CD14-positive monocyte (primary cell): ENCODE data around the gene ZC3H13. TPM values are rescaled to one million over a fixed set of nuclear protein-coding genes. Genes with fewer than 3 reads are reported as not detected.

Experiments
- DNase-seq, 3 donors: peaks; one replicate each; pipeline ENCODE4 v3.0.0-alpha.2; 2011 to 2022
- H2AFZ ChIP-seq: 2 replicates; pipeline ENCODE4 v1.6.0; 2012; ENCODE audit warnings: mild to moderate bottlenecking, low read depth, low read length, inconsistent platforms; ENCODE audit not compliant: insufficient read depth, poor library complexity, severe bottlenecking
- H3K27ac ChIP-seq, 2 donors: 1 replicate in 1 of 2; 2 replicates in 1 of 2; pipeline ENCODE4 v1.5.1; 2012 to 2013; ENCODE audit warnings: low read length in 2 of 2, control low read depth in 1 of 2, inconsistent platforms in 1 of 2, low read depth in 1 of 2, mild to moderate bottlenecking in 1 of 2
- H3K27me3 ChIP-seq, 2 donors: one replicate each; pipeline versions ENCODE4 v1.6.0 to v1.6.1; 2011 to 2013; ENCODE audit warnings: low read length in 2 of 2; ENCODE audit not compliant: control insufficient read depth in 2 of 2, insufficient read depth in 2 of 2
- H3K36me3 ChIP-seq, 2 donors: replicated peaks in 1 of 2; 1 replicate in 1 of 2; 2 replicates in 1 of 2; pipeline versions ENCODE4 v1.5.1 to v1.6.1; 2012 to 2013; ENCODE audit warnings: low read length in 2 of 2, control low read depth in 1 of 2, inconsistent platforms in 1 of 2, mild to moderate bottlenecking in 1 of 2; ENCODE audit not compliant: insufficient read depth in 2 of 2, control insufficient read depth in 1 of 2
- H3K4me1 ChIP-seq, 2 donors: 1 replicate in 1 of 2; 2 replicates in 1 of 2; pipeline versions ENCODE4 v1.5.1 to v1.6.1; 2012 to 2013; ENCODE audit warnings: low read length in 2 of 2, control low read depth in 1 of 2, inconsistent platforms in 1 of 2, mild to moderate bottlenecking in 1 of 2, moderate library complexity in 1 of 2; ENCODE audit not compliant: insufficient read depth in 2 of 2, control insufficient read depth in 1 of 2
- H3K4me2 ChIP-seq: replicated peaks from 2 replicates; pipeline ENCODE3; 2012; ENCODE audit warnings: low read length, moderate library complexity, mild to moderate bottlenecking; ENCODE audit not compliant: poor library complexity, severe bottlenecking; ENCODE audit errors: extremely low read depth
- H3K4me3 ChIP-seq, 3 experiments: fragments of 200-600 bp in 1 of 3; sonication (generic) in 1 of 3; replicated peaks in 1 of 3; 1 replicate in 2 of 3; 2 replicates in 1 of 3; pipeline ENCODE4 v1.5.1; 2011 to 2013; ENCODE audit warnings: low read length in 3 of 3, mild to moderate bottlenecking in 3 of 3, control low read depth in 2 of 3, low read depth in 2 of 3, inconsistent platforms in 1 of 3, moderate library complexity in 1 of 3
- H3K79me2 ChIP-seq: 2 replicates; pipeline ENCODE4 v1.6.0; 2012; ENCODE audit warnings: mild to moderate bottlenecking, control low read depth, inconsistent platforms, low read length, moderate library complexity; ENCODE audit not compliant: insufficient read depth
- H3K9ac ChIP-seq: 2 replicates; pipeline ENCODE4 v1.6.0; 2017; ENCODE audit warnings: low read length, mild to moderate bottlenecking; ENCODE audit not compliant: insufficient read depth, poor library complexity, severe bottlenecking
- H3K9me3 ChIP-seq, 2 donors: replicated peaks in 1 of 2; 1 replicate in 1 of 2; 2 replicates in 1 of 2; pipeline versions ENCODE4 v1.5.1 to v1.6.1; 2012 to 2013; ENCODE audit warnings: low read length in 2 of 2, control low read depth in 1 of 2; ENCODE audit not compliant: control insufficient read depth in 1 of 2, insufficient read depth in 1 of 2
- H4K20me1 ChIP-seq: 2 replicates; pipeline ENCODE4 v1.6.0; 2012; ENCODE audit warnings: mild to moderate bottlenecking, low read length, control low read depth, moderate library complexity; ENCODE audit not compliant: insufficient read depth
- H3K27ac Mint-ChIP-seq, 7 donors: one replicate each; pipeline ENCODE4 v1.8.0; 2020; ENCODE audit warnings: mild to moderate bottlenecking in 7 of 7, mixed read lengths in 7 of 7, moderate library complexity in 6 of 7, inconsistent platforms in 2 of 7
- H3K27me3 Mint-ChIP-seq, 3 donors: one replicate each; pipeline ENCODE4 v1.8.0; 2021 to 2022; ENCODE audit warnings: low read depth in 3 of 3, mild to moderate bottlenecking in 3 of 3, mixed read lengths in 3 of 3, moderate library complexity in 3 of 3, inconsistent platforms in 1 of 3
- H3K36me3 Mint-ChIP-seq, 2 donors: one replicate each; pipeline ENCODE4 v1.8.0; 2020; ENCODE audit warnings: mixed read lengths in 2 of 2, inconsistent platforms in 1 of 2, mild to moderate bottlenecking in 1 of 2
- H3K4me1 Mint-ChIP-seq: one replicate; pipeline ENCODE4 v1.8.0; 2020; ENCODE audit warnings: mild to moderate bottlenecking, mixed read lengths
- H3K4me3 Mint-ChIP-seq, 2 donors: one replicate each; pipeline ENCODE4 v1.8.0; 2020; ENCODE audit warnings: mild to moderate bottlenecking in 2 of 2, mixed read lengths in 2 of 2, moderate library complexity in 1 of 2
- H3K9me3 Mint-ChIP-seq, 7 donors: one replicate each; pipeline ENCODE4 v1.8.0; 2020 to 2022; ENCODE audit warnings: mixed read lengths in 7 of 7, mild to moderate bottlenecking in 6 of 7, moderate library complexity in 6 of 7, inconsistent platforms in 2 of 7
- WGBS: methylation state at CpG from one replicate; pipeline ENCODE4 v1.1.5; 2013; ENCODE audit warnings: missing lambda C conversion rate; ENCODE audit not compliant: insufficient coverage; 5-methylcytosine and 5-hydroxymethylcytosine counted together
- intact Hi-C, 2 donors: fragments of 100-400 bp; cut with micrococcal nuclease; formaldehyde crosslinking; loops; one replicate each; pipeline versions ENCODE4 v1.15.0 to v1.15.1; 2023
- polyA plus RNA-seq, 3 donors: library from polyadenylated mRNA; depleted of rRNA in 1 of 3; unstranded in 2 of 3; stranded (reverse) in 1 of 3; fragments of 300-500 nt in 2 of 3; fragments of >200 nt in 1 of 3; fragmentation: Illumina TruSeq in 2 of 3; gene quantifications; 1 replicate in 2 of 3; 2 replicates in 1 of 3; pipeline ENCODE4 v1.2.3, GENCODE V29; 2012 to 2021
- TF ChIP-seq, protein P1 (sequence below): fragments of 200-600 bp; IDR thresholded peaks from one replicate; pipeline ENCODE4 v1.8.0; 2022; ENCODE audit warnings: antibody characterized with exemption, mild to moderate bottlenecking

The ZC3H13 gene
- polyA plus RNA-seq, 3 donors, result 5.3 to 22.2 (median 9.7) TPM

GRCh38 chr13:46006688-46007452 is 45.7 kb downstream of the ZC3H13 start:
- H3K4me3 ChIP-seq, result no peak overlapping the region
- Mint-ChIP-seq H3K9me3 (no peaks in the 10 kb centered on the region), H3K4me3 (no peak overlapping the region), H3K27me3 (no peaks in the 10 kb centered on the region), H3K36me3 (peaks cover 61 to 86% of the 10 kb centered on the region in 2 donors), H3K4me1 (peaks cover 8% of the 10 kb centered on the region), H3K27ac (no peak overlapping the region)
- H3K4me2 ChIP-seq, result no peak overlapping the region
- TF ChIP-seq, protein P1, sequence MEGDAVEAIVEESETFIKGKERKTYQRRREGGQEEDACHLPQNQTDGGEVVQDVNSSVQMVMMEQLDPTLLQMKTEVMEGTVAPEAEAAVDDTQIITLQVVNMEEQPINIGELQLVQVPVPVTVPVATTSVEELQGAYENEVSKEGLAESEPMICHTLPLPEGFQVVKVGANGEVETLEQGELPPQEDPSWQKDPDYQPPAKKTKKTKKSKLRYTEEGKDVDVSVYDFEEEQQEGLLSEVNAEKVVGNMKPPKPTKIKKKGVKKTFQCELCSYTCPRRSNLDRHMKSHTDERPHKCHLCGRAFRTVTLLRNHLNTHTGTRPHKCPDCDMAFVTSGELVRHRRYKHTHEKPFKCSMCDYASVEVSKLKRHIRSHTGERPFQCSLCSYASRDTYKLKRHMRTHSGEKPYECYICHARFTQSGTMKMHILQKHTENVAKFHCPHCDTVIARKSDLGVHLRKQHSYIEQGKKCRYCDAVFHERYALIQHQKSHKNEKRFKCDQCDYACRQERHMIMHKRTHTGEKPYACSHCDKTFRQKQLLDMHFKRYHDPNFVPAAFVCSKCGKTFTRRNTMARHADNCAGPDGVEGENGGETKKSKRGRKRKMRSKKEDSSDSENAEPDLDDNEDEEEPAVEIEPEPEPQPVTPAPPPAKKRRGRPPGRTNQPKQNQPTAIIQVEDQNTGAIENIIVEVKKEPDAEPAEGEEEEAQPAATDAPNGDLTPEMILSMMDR, result no peak
- H3K27ac ChIP-seq, result no peak overlapping the region
- H3K79me2 ChIP-seq, result no peaks in the 10 kb centered on the region
- no peaks in the 10 kb centered on the region for H3K27me3 ChIP-seq
- H3K4me1 ChIP-seq, result no peaks in the 10 kb centered on the region
- 87% methylated on average over 3 of the region's 6 CpGs for WGBS
- no peaks in the 10 kb centered on the region for H3K9me3 ChIP-seq
- no peak for DNase-seq
- no peak overlapping the region for H3K9ac ChIP-seq
- peaks cover 69 to 85% of the 10 kb centered on the region in 2 donors for H3K36me3 ChIP-seq
- no peak overlapping the region for H2AFZ ChIP-seq
- no peaks in the 10 kb centered on the region for H4K20me1 ChIP-seq
- intact Hi-C loops, result no loop called here

DNA sequence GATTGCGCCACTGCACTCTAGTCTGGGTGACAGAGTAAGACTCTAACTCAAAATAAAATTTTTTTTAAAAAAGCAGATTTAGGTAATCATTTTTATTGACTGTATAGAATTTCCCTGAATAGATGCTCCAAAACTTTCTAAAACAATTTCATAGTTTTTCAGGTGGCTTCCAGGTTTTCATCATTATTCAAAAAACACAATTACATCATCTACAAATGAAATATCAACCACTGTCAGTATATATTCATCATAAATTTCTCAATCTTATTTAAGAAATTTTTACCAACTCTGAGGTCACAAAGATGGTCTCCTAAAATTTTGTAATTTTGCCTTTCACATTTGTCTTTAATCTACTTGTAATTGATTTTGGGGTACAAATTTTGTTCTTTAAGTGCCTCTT is 48.1 kb downstream of the ZC3H13 start:
- Histone ChIP-seq H3K79me2 (no peaks in the 10 kb centered on the region), H3K27me3 (no peaks in the 10 kb centered on the region), H3K36me3 (peaks cover 68 to 85% of the 10 kb centered on the region in 2 donors), H3K9ac (no peak overlapping the region), H3K4me1 (no peaks in the 10 kb centered on the region), H2AFZ (no peak overlapping the region), H3K27ac (peak overlapping the region in 1 of 2 donors; percentile 43), H3K4me3 (no peak overlapping the region), H3K4me2 (no peak overlapping the region), H3K9me3 (no peaks in the 10 kb centered on the region), H4K20me1 (no peaks in the 10 kb centered on the region)
- DNase-seq, result peak in 2 of 3 donors; percentile 8 to 40
- WGBS, result no CpG with 5 or more reads among the region's 1 CpG
- H3K4me3 Mint-ChIP-seq, result no peak overlapping the region
- TF ChIP-seq, protein P1, result no peak
- H3K36me3 Mint-ChIP-seq, result peaks cover 71 to 92% of the 10 kb centered on the region in 2 donors
- intact Hi-C loops, result no loop called here
- H3K9me3 Mint-ChIP-seq, result no peaks in the 10 kb centered on the region
- no peaks in the 10 kb centered on the region for H3K27me3 Mint-ChIP-seq
- peaks cover 8% of the 10 kb centered on the region for H3K4me1 Mint-ChIP-seq
- peak overlapping the region in 4 of 7 donors; percentile 53 to 79 (median 72) for H3K27ac Mint-ChIP-seq
